ENCODE results near the gene PTRH2.

PTRH2 gene

DNA sequence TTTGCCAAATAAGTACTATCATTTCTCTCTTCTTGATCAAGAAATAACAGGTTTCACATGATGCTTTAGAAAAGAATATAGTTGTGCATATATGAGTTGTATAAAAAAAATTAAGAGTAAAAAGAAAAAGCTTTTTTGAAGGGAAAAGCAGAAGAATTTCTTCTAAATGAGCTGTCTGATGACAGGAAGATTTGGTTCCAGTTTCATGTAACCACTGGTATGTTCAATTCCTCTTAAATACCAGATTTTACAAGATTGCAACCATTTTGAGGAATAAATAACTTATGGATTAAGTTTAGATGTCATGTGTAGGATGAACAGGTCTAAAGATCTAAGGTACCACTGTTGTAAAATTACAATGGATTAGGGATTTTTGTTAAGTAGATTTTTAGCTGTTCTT lies 45.2 kb upstream of the PTRH2 start:
- no peak overlapping the region for H3K4me3 ChIP-seq (replicated peaks; ENCODE audit: low read depth, low read length)
- DNase-seq (ENCODE audit: extremely low read depth, low read depth), result no peak
- TF ChIP-seq, protein P1, sequence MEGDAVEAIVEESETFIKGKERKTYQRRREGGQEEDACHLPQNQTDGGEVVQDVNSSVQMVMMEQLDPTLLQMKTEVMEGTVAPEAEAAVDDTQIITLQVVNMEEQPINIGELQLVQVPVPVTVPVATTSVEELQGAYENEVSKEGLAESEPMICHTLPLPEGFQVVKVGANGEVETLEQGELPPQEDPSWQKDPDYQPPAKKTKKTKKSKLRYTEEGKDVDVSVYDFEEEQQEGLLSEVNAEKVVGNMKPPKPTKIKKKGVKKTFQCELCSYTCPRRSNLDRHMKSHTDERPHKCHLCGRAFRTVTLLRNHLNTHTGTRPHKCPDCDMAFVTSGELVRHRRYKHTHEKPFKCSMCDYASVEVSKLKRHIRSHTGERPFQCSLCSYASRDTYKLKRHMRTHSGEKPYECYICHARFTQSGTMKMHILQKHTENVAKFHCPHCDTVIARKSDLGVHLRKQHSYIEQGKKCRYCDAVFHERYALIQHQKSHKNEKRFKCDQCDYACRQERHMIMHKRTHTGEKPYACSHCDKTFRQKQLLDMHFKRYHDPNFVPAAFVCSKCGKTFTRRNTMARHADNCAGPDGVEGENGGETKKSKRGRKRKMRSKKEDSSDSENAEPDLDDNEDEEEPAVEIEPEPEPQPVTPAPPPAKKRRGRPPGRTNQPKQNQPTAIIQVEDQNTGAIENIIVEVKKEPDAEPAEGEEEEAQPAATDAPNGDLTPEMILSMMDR (IDR thresholded peaks at IDR 0.05; ENCODE audit: low read depth, low read length, missing control alignments), result no peak

DNA sequence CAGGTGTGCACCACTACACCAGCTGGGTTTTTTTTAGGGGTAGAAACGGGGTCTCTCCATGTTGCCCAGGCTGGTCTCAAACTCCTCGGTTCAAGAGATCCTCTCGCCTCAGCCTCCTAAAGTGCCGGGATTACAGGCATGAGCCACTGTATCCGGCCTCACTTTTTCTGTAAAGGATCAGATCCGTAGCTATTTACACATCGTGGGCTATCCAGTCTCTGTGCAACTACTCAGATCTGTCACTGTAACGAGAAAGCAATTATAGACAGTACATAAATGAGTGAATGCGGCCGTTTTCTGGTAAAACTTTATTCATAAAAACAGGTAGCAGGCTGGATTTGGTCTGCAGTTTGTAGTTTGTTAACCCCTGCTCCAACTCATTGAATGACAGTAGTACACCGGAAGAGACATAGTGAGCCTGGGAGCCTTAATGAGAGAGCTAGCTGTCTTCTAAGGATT lies 44.8 kb upstream of the PTRH2 start:
- TF ChIP-seq, protein P1 (IDR thresholded peaks at IDR 0.05; ENCODE audit: low read depth, low read length, missing control alignments), result no peak
- no peak for DNase-seq (ENCODE audit: extremely low read depth, low read depth)

DNA sequence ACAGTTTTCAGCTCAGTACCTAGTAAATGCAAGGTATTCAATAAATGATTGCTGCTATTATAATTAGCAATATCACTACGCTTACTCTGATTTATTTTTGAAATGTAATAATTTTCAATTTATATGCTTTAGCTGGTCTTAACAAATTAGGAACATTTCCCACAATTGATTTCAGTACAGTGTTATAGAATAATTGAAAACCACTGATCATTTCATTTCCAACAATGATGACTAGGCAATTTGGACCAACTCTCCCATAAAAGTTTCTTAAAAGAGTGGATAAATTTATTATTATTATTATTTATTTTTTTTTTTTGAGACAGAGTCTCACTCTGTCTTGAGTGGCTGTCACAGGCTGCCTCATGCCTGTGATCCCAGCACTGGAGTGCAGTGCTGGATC lies 41.4 kb upstream of the PTRH2 start:
- DNase-seq (ENCODE audit: extremely low read depth, low read depth), result no peak
- TF ChIP-seq, protein P1 (IDR thresholded peaks at IDR 0.05; ENCODE audit: low read depth, low read length, missing control alignments), result no peak
- H3K4me3 ChIP-seq (replicated peaks; ENCODE audit: low read depth, low read length), result no peak overlapping the region

More for the DNA sequence above, 44.8 kb upstream of the PTRH2 start:
- no peak overlapping the region for H3K4me3 ChIP-seq (replicated peaks; ENCODE audit: low read depth, low read length)

DNA sequence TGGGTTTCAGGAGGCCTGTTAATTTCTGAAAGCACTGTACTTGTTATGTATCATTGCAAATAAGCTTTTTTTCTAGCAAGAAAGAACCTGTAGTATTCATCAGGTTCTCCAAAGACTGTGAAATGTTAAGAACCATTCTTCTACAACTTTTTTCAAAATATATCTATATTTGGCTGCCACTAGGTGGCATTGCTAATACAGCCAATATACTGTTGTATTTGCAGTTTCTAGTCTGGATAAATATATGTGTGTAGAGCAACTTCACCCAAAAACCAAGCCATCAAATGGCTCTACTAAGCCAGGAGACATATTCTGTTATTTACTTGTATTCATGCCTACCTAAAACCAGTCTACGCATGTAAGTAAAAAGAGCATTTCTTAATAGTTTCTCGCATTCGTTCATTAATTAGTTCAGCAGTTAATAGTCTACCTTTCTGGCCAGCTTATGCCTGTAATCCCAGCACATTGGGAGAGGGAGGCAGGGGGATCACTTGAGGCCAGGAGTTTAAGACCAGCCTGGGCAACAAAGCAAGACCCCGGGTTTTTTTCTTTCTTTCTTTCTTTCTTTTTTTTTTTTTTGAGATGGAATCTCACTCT lies 39.7 kb upstream of the PTRH2 start:
- H3K4me3 ChIP-seq (replicated peaks; ENCODE audit: low read depth, low read length), result no peak overlapping the region
- TF ChIP-seq, protein P1 (IDR thresholded peaks at IDR 0.05; ENCODE audit: low read depth, low read length, missing control alignments), result peak; percentile 43
- no peak for DNase-seq (ENCODE audit: extremely low read depth, low read depth)

DNA sequence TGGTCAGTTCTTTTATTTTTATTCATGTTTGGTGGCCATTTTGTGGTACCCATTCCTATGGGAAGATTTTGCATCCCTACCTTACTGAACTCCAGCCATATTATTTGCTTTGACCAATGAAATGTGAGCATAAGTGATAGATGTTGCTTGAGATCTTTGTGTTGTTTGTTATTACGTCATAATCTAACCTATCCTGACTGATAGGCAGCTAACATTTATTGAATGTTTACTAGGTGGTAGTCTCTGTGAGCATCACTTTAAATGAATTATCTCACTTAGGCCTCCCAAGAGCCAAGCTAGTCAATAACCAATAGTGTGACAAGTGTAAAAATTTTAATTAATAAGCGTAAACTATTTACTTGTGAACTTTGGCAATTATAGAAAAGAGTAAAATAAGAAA lies 37.8 kb upstream of the PTRH2 start:
- TF ChIP-seq, protein P1 (IDR thresholded peaks at IDR 0.05; ENCODE audit: low read depth, low read length, missing control alignments), result no peak
- H3K4me3 ChIP-seq (replicated peaks; ENCODE audit: low read depth, low read length), result no peak overlapping the region
- no peak for DNase-seq (ENCODE audit: extremely low read depth, low read depth)

DNA sequence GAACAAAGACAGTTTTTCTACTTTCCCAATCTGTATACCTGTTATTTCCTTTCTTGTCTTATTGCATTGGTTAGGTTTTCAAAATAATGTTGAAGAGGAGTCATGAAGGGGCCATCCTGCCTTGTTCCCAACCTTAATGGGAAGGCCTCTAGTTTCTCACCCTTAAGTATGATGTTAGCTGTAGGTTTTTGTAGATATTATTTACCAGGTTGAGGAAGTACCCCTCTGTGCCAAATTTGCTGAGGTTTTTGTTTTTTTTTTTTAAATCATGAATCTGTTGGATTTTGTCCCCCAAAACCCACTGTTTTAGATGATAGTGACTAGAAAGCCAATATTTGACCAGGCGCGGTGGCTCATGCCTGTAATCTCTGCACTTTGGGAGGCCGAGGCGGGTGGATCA lies 36.6 kb upstream of the PTRH2 start:
- no peak for DNase-seq (ENCODE audit: extremely low read depth, low read depth)
- TF ChIP-seq, protein P1 (IDR thresholded peaks at IDR 0.05; ENCODE audit: low read depth, low read length, missing control alignments), result no peak
- no peak overlapping the region for H3K4me3 ChIP-seq (replicated peaks; ENCODE audit: low read depth, low read length)

DNA sequence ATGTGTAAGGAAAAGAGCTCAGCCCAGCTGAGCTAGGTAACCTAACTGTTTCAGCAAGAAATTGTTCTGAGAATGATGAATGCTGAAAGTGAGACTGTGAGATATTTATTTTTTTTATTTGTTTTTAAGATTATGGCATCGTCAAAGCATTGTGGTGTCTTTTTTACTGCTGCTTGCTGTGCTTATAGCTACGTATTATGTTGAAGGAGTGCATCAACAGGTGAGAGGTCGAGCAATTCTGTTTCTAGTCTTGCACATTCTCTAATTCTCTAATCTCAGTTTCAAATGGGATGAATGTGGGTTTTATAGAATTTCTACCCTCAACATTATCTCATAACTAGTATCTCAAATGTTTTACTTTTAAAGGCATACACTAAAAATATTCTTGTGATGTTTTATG lies 30.1 kb upstream of the PTRH2 start:
- TF ChIP-seq, protein P1 (IDR thresholded peaks at IDR 0.05; ENCODE audit: low read depth, low read length, missing control alignments), result no peak
- DNase-seq (ENCODE audit: extremely low read depth, low read depth), result no peak
- no peak overlapping the region for H3K4me3 ChIP-seq (replicated peaks; ENCODE audit: low read depth, low read length)
